B cell (primary cell): ENCODE measurements around the gene CFTR. TPM values are rescaled to one million over a fixed set of nuclear protein-coding genes. Genes with fewer than 3 reads are reported as not detected.

ENCODE experiments used
- ATAC-seq: fragments of 200-7000 bp; cut with Tn5 transposase; one replicate; pipeline ENCODE4 v1.10.0; 2021; ENCODE audit warnings: low read depth, mild to moderate bottlenecking, moderate number of reproducible peaks, moderate library complexity
- CTCF ChIA-PET: fragments of 350-600 bp; sonication (Branson Sonifier 250); formaldehyde crosslinking; loops from one replicate; lab custom pipeline; 2021; ENCODE audit warnings: antibody characterized with exemption, inconsistent platforms; lab: Charles Lee
- POLR2A ChIA-PET: fragments of 350-600 bp; sonication (Branson Sonifier 250); formaldehyde crosslinking; loops from one replicate; lab custom pipeline; 2021; ENCODE audit warnings: antibody characterized with exemption; lab: Charles Lee
- DNase-seq: peaks from one replicate; pipeline ENCODE4 v3.0.0; 2013
- H2AFZ ChIP-seq: 2 replicates; pipeline ENCODE4 v1.6.1; 2012; ENCODE audit warnings: mild to moderate bottlenecking, low read depth, low read length; ENCODE audit not compliant: insufficient read depth, poor library complexity, severe bottlenecking
- H3K27ac ChIP-seq, 2 donors: 1 replicate in 1 of 2; 2 replicates in 1 of 2; pipeline ENCODE4 v1.5.1; 2012 to 2013; ENCODE audit warnings: low read length in 2 of 2, mild to moderate bottlenecking in 2 of 2, moderate library complexity in 1 of 2
- H3K27me3 ChIP-seq, 4 experiments: fragments of 200-600 bp in 1 of 4; sonication (generic) in 1 of 4; replicated peaks in 1 of 4; 1 replicate in 2 of 4; 2 replicates in 2 of 4; pipeline versions ENCODE4 v1.6.1 to v1.7.0; 2013 to 2016; ENCODE audit warnings: low read length in 3 of 4, mild to moderate bottlenecking in 2 of 4, mixed read lengths in 1 of 4, moderate library complexity in 1 of 4; ENCODE audit not compliant: insufficient read depth in 4 of 4, control insufficient read depth in 3 of 4; ENCODE audit errors: control extremely low read depth in 1 of 4
- H3K36me3 ChIP-seq, 2 experiments: replicated peaks in 1 of 2; 1 replicate in 1 of 2; 2 replicates in 1 of 2; pipeline versions ENCODE4 v1.6.1 to v1.7.1; 2013; ENCODE audit warnings: low read length in 1 of 2; ENCODE audit not compliant: insufficient read depth in 2 of 2, control insufficient read depth in 1 of 2; ENCODE audit errors: control extremely low read depth in 1 of 2, extremely low read depth in 1 of 2
- H3K4me1 ChIP-seq, 2 donors: fragments of 200-600 bp in 1 of 2; sonication (generic) in 1 of 2; 1 replicate in 1 of 2; 2 replicates in 1 of 2; pipeline versions ENCODE4 v1.5.1 to v1.6.1; 2013 to 2017; ENCODE audit warnings: low read length in 2 of 2; ENCODE audit not compliant: control insufficient read depth in 2 of 2, insufficient read depth in 2 of 2
- H3K4me2 ChIP-seq: replicated peaks from 2 replicates; pipeline ENCODE3; 2012; ENCODE audit warnings: mild to moderate bottlenecking, low read depth, low read length; ENCODE audit not compliant: poor library complexity, severe bottlenecking
- H3K4me3 ChIP-seq, 5 experiments: fragments of 200-600 bp in 1 of 5; sonication (generic) in 1 of 5; 1 replicate in 3 of 5; 2 replicates in 2 of 5; pipeline versions ENCODE4 v1.5.1 to v1.7.0; 2011 to 2016; ENCODE audit warnings: low read length in 4 of 5, mild to moderate bottlenecking in 4 of 5, low read depth in 2 of 5, control low read depth in 1 of 5, moderate library complexity in 1 of 5; ENCODE audit not compliant: insufficient read depth in 1 of 5; ENCODE audit errors: control extremely low read depth in 1 of 5, extremely low read depth in 1 of 5
- H3K79me2 ChIP-seq: fragments of 200-600 bp; sonication (generic); one replicate; pipeline ENCODE4 v1.6.0; 2016; ENCODE audit warnings: low read length; ENCODE audit not compliant: control insufficient read depth, insufficient read depth
- H3K9ac ChIP-seq: fragments of 200-600 bp; sonication (generic); 2 replicates; pipeline ENCODE4 v1.6.1; 2017; ENCODE audit warnings: mild to moderate bottlenecking, low read length, moderate library complexity
- H3K9me3 ChIP-seq, 3 donors: one replicate each; pipeline versions ENCODE4 v1.6.1 to v1.7.1; 2013; ENCODE audit warnings: low read length in 2 of 3; ENCODE audit not compliant: control insufficient read depth in 2 of 3, insufficient read depth in 1 of 3; ENCODE audit errors: control extremely low read depth in 1 of 3
- H4K20me1 ChIP-seq: 2 replicates; pipeline ENCODE4 v1.6.0; 2012; ENCODE audit warnings: mild to moderate bottlenecking, low read length; ENCODE audit not compliant: insufficient read depth, control insufficient read depth, poor library complexity, severe bottlenecking
- H3K27ac Mint-ChIP-seq: one replicate; pipeline ENCODE4 v1.8.0; 2021; ENCODE audit warnings: mixed read lengths
- H3K27me3 Mint-ChIP-seq: one replicate; pipeline ENCODE4 v1.8.0; 2021; ENCODE audit warnings: mixed read lengths
- H3K4me1 Mint-ChIP-seq: one replicate; pipeline ENCODE4 v1.8.0; 2021; ENCODE audit warnings: mixed read lengths
- H3K4me3 Mint-ChIP-seq: one replicate; pipeline ENCODE4 v1.8.0; 2021; ENCODE audit warnings: mixed read lengths
- H3K9me3 Mint-ChIP-seq: one replicate; pipeline ENCODE4 v1.8.0; 2022; ENCODE audit warnings: mixed read lengths; ENCODE audit not compliant: insufficient read depth
- EZH2 ChIP-seq: IDR thresholded peaks from 2 replicates; pipeline ENCODE4 v1.6.1; 2012; ENCODE audit warnings: borderline replicate concordance, low read depth, mild to moderate bottlenecking, moderate library complexity, low read length; ENCODE audit not compliant: insufficient read depth, poor library complexity, severe bottlenecking
- intact Hi-C: fragments of 100-400 bp; cut with micrococcal nuclease; formaldehyde crosslinking; loops from one replicate; pipeline ENCODE4 v1.10.0; 2022
- polyA plus RNA-seq: library from polyadenylated mRNA; depleted of rRNA; stranded (reverse); fragments of >200 nt; gene quantifications from 2 replicates; pipeline ENCODE4 v1.2.3, GENCODE V29; 2012
- total RNA-seq, 2 donors: library from RNA; stranded (reverse); fragments of 120-200 nt in 1 of 2; gene quantifications; 1 replicate in 1 of 2; 2 replicates in 1 of 2; pipeline versions ENCODE4 v1.2.3 to v1.2.4, GENCODE V29; 2013 to 2022

CFTR gene
- total and polyA plus RNA-seq, 2 donors (not counting 1 experiment from before 2014, with no cell fraction given): not detected

- no peak overlapping the region for H3K4me2 ChIP-seq
- Mint-ChIP-seq H3K4me3 (no peak overlapping the region), H3K4me1 (no peaks in the 10 kb centered on the region), H3K27ac (no peak overlapping the region), H3K9me3 (no peaks in the 10 kb centered on the region), H3K27me3 (no peaks in the 10 kb centered on the region)
- no peak overlapping the region for H2AFZ ChIP-seq
- H3K79me2 ChIP-seq: no peaks in the 10 kb centered on the region
- H3K36me3 ChIP-seq: no peaks in the 10 kb centered on the region
- DNase-seq (no peak), ATAC-seq (no peak)
- H3K27ac ChIP-seq: no peak overlapping the region
- TF ChIP-seq EZH2: no peak
- H3K9ac ChIP-seq: no peak overlapping the region
- no peak overlapping the region for H3K4me3 ChIP-seq
- no peaks in the 10 kb centered on the region for H4K20me1 ChIP-seq
- CTCF ChIA-PET: no interaction called here
- POLR2A ChIA-PET: no interaction called here
- H3K9me3 ChIP-seq: no peaks in the 10 kb centered on the region
- no peaks in the 10 kb centered on the region for H3K4me1 ChIP-seq
- no peaks in the 10 kb centered on the region for H3K27me3 ChIP-seq
- intact Hi-C loops: no loop called here
Observed at GRCh38 chr7:117640465-117640864, 160.6 kb downstream of the CFTR start.

- Histone ChIP-seq H3K4me3 (no peak overlapping the region), H3K79me2 (no peaks in the 10 kb centered on the region), H3K9ac (no peak overlapping the region), H3K4me2 (no peak overlapping the region), H3K9me3 (no peaks in the 10 kb centered on the region), H2AFZ (no peak overlapping the region), H3K27ac (no peak overlapping the region), H3K27me3 (no peaks in the 10 kb centered on the region), H3K36me3 (no peaks in the 10 kb centered on the region), H4K20me1 (no peaks in the 10 kb centered on the region), H3K4me1 (no peaks in the 10 kb centered on the region)
- no peaks in the 10 kb centered on the region for H3K27me3 Mint-ChIP-seq
- ATAC-seq: no peak
- TF ChIP-seq EZH2: no peak
- POLR2A ChIA-PET: no interaction called here
- H3K4me1 Mint-ChIP-seq: no peaks in the 10 kb centered on the region
- DNase-seq: no peak
- no peak overlapping the region for H3K4me3 Mint-ChIP-seq
- intact Hi-C loops: no loop called here
- H3K9me3 Mint-ChIP-seq: no peaks in the 10 kb centered on the region
- no peak overlapping the region for H3K27ac Mint-ChIP-seq
- CTCF ChIA-PET: no interaction called here
Observed at GRCh38 chr7:117645481-117646165, 165.8 kb downstream of the CFTR start.
